Stimulated activated CD4-positive, alpha-beta T cell treated with anti-CD3 and anti-CD28 coated beads, Interleukin-12 subunit alpha, Interleukin-12 subunit beta, amount 100 ng/mL, for 4 hours (primary cell): ENCODE data around the gene ADAMTS5.

Experiments
- DNase-seq: peaks from one replicate; pipeline ENCODE4 v3.0.0-alpha.2; 2020

ADAMTS5 gene

GRCh38 chr21:26967062-26967913 lies at the start of gene ADAMTS5:
TSS of gene ADAMTS5 (minus strand) at chr21:26967088. CDS start at chr21:26966391, 697 bp downstream.
- no peak for DNase-seq

- no peak for DNase-seq
These were observed 34.6 kb upstream of the ADAMTS5 start for GRCh38 chr21:27001526-27001925.

GRCh38 chr21:26983576-26983975 lies 16.7 kb upstream of the ADAMTS5 start:
- no peak for DNase-seq

- DNase-seq = no peak
These were observed 15.9 kb upstream of the ADAMTS5 start for GRCh38 chr21:26982767-26983166.

GRCh38 chr21:26977746-26978145 lies 10.9 kb upstream of the ADAMTS5 start:
- no peak for DNase-seq

- no peak for DNase-seq
These were observed 6.3 kb upstream of the ADAMTS5 start for GRCh38 chr21:26973226-26973625.

- DNase-seq = no peak
These were observed 5.3 kb upstream of the ADAMTS5 start for GRCh38 chr21:26972192-26972591.

GRCh38 chr21:26969971-26970725 lies 3.3 kb upstream of the ADAMTS5 start:
- no peak for DNase-seq

- no peak for DNase-seq
These were observed 233 bp downstream of the ADAMTS5 start for GRCh38 chr21:26966649-26967061.

- DNase-seq = no peak
These were observed 844 bp downstream of the ADAMTS5 start for GRCh38 chr21:26965907-26966581.

- no peak for DNase-seq
These were observed 1.6 kb downstream of the ADAMTS5 start for GRCh38 chr21:26965040-26965906.

- DNase-seq = no peak
These were observed 2.6 kb downstream of the ADAMTS5 start for GRCh38 chr21:26964170-26964778.

GRCh38 chr21:26962621-26963181 lies 4.2 kb downstream of the ADAMTS5 start:
- no peak for DNase-seq

GRCh38 chr21:26961698-26962097 lies 5.2 kb downstream of the ADAMTS5 start:
- no peak for DNase-seq

- DNase-seq = no peak
These were observed 8.1 kb downstream of the ADAMTS5 start for GRCh38 chr21:26958788-26959187.

GRCh38 chr21:26956813-26957212 lies 10.1 kb downstream of the ADAMTS5 start:
- no peak for DNase-seq

GRCh38 chr21:26956216-26956615 lies 10.7 kb downstream of the ADAMTS5 start:
- DNase-seq = no peak

- no peak for DNase-seq
These were observed 12.2 kb downstream of the ADAMTS5 start for GRCh38 chr21:26954662-26955121.

GRCh38 chr21:26952374-26953066 lies 14.4 kb downstream of the ADAMTS5 start:
- no peak for DNase-seq

GRCh38 chr21:26949830-26950229 lies 17.1 kb downstream of the ADAMTS5 start:
- DNase-seq = no peak

GRCh38 chr21:26948194-26948593 lies 18.7 kb downstream of the ADAMTS5 start:
- DNase-seq = no peak
